ENCODE results near the gene SCN10A.

DNA sequence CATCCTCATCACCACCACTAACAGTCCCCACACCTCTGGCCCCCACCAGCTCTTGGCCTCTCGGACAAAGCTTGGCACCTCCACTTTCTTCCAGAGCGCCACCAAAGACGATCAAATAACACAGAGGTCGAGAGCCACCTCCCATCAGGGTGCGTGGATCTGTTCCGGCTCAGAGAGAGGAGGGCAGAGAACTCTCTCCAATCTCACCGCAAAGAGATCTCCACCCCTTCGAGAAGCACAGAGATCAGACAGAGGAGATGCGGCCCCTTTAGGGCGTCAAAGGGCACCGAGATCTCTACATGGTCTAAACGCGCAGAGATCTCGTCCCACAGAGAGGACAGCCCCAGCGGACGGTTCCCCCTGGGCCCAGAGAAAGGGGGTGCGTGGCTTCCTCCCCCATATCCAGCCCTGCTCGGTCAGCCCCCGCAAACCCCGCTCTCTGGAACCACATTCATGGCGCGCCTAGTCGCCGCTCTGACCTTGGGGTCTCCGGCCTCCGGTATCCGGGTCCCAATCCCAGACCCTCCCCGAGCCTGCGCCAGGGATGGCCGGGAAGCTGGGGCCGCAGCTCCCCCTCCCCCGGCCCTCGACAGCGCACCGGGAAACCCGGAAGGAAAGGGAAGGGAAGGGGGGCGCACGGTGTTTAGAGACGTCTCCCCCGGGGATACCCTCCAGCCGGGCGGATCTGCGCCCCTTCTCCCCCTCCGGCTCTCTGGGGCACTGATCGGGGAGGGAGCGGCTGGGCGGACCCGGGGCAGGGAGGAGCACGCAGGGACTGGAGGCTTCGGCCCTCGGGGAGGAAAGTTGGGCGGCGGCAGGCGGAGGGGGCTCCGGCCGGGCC, 167.1 kb downstream of the SCN10A start:
- peak; percentile 77 for TF ChIP-seq EZH2 (IDR thresholded peaks at IDR 0.05; ENCODE audit: insufficient read depth, poor library complexity, severe bottlenecking)
- TF ChIP-seq EZH2phosphoT487 (IDR thresholded peaks at IDR 0.05; ENCODE audit: insufficient read depth, low read depth) = no peak
